ENCODE results near the gene TLR2.

GRCh38 chr4:153663667-153664066 lies 20.4 kb upstream of the TLR2 start:
- no peak for TF ChIP-seq POLR2A (IDR thresholded peaks at IDR 0.05)
- no peak for TF ChIP-seq CTCF (IDR thresholded peaks at IDR 0.05)
- no peak for TF ChIP-seq POLR2AphosphoS5 (IDR thresholded peaks at IDR 0.05)

Measured in breast epithelium (tissue), 3 donors.